Suprapubic skin (tissue), 3 donors: ENCODE measurements around the gene ST6GAL2.

Source experiments
- CTCF ChIP-seq, 2 donors: fragments of 200-600 bp in 1 of 2; fragments of 450-650 bp in 1 of 2; sonication (generic) in 1 of 2; IDR thresholded peaks; one replicate each; pipeline ENCODE4 v1.5.1; 2016 to 2019; ENCODE audit warnings: antibody characterized with exemption in 2 of 2, mild to moderate bottlenecking in 1 of 2, moderate library complexity in 1 of 2
- POLR2A ChIP-seq, 2 donors: fragments of 450-650 bp; IDR thresholded peaks; one replicate each; pipeline ENCODE4 v1.6.1; 2017; ENCODE audit warnings: antibody characterized with exemption in 2 of 2, mild to moderate bottlenecking in 2 of 2, moderate library complexity in 2 of 2

GRCh38 chr2:106831816-106832569 is 54.0 kb downstream of the ST6GAL2 start:
- TF ChIP-seq CTCF (IDR thresholded peaks at IDR 0.05) (no peak), POLR2A (IDR thresholded peaks at IDR 0.05) (no peak)
